Testis (tissue), 3 donors: Measurements from ENCODE around the gene TRMT11. TPM values are rescaled to one million over a fixed set of nuclear protein-coding genes. Genes with fewer than 3 reads are reported as not detected.
"Not testable (repeated sequence)": the region's sequence is repeated elsewhere in the genome, so short reads cannot be mapped to it uniquely, and the experiment has no call there.

Experiments used
- DNase-seq: peaks from one replicate; pipeline ENCODE4 v3.0.0-alpha.2; 2019
- H3K27ac ChIP-seq, 2 donors: fragments of 200-600 bp; sonication (generic); one replicate each; pipeline ENCODE4 v1.5.1; 2019
- H3K27me3 ChIP-seq: fragments of 200-600 bp; sonication (generic); one replicate; pipeline ENCODE4 v1.5.1; 2019
- H3K36me3 ChIP-seq: fragments of 200-600 bp; sonication (generic); one replicate; pipeline ENCODE4 v1.5.1; 2017; ENCODE audit warnings: low read depth; ENCODE audit errors: missing control alignments
- H3K4me1 ChIP-seq: fragments of 200-600 bp; sonication (generic); one replicate; pipeline ENCODE4 v1.5.1; 2019
- H3K4me3 ChIP-seq, 2 donors: fragments of 200-600 bp; sonication (generic); one replicate each; pipeline ENCODE4 v1.5.1; 2017 to 2019
- H3K9me3 ChIP-seq: fragments of 200-600 bp; sonication (generic); one replicate; pipeline ENCODE4 v1.5.1; 2017
- CTCF ChIP-seq, 3 experiments: fragments of 450-650 bp in 2 of 3; fragments of 200-600 bp in 1 of 3; sonication (generic) in 1 of 3; IDR thresholded peaks; one replicate each; pipeline ENCODE4 v1.5.1; 2016 to 2019; ENCODE audit warnings: antibody characterized with exemption in 3 of 3, mild to moderate bottlenecking in 2 of 3, moderate library complexity in 1 of 3
- POLR2A ChIP-seq: fragments of 450-650 bp; IDR thresholded peaks from one replicate; pipeline ENCODE4 v1.6.1; 2017; ENCODE audit warnings: antibody characterized with exemption, mild to moderate bottlenecking, moderate library complexity
- WGBS, 2 donors: methylation state at CpG; one replicate each; pipeline ENCODE4 v1.1.5; 2018; 5-methylcytosine and 5-hydroxymethylcytosine counted together
- intact Hi-C: fragments of 100-400 bp; cut with DNase I; formaldehyde crosslinking; loops from one replicate; pipeline ENCODE4 v1.15.1; 2023; ENCODE audit warnings: low total_unique reads
- polyA plus RNA-seq: library from polyadenylated mRNA; stranded (reverse); fragments of 350-450 nt; fragmentation: Illumina TruSeq; extraction: RNeasy Lipid Tissue Mini Kit (QIAGEN cat#74804); gene quantifications from one replicate; pipeline ENCODE4 v1.2.3, GENCODE V29; 2014; ENCODE audit warnings: low read depth, low replicate concordance; ENCODE audit not compliant: insufficient read depth
- total RNA-seq, 2 donors: library from RNA; depleted of rRNA; stranded (reverse); fragments of >200 nt; gene quantifications; one replicate each; pipeline ENCODE4 v1.2.3, GENCODE V29; 2016

Gene TRMT11
- total and polyA plus RNA-seq, 3 donors from 2014 or later, result 16.1 to 51.2 (median 32.2) TPM

GRCh38 chr6:125945378-125946141, 40.8 kb upstream of the TRMT11 start:
- 67 to 83% methylated on average over 1 of the region's 1 CpG for WGBS, 2 donors
- no peak for DNase-seq
- Histone ChIP-seq H3K27me3 (no peaks in the 10 kb centered on the region), H3K36me3 (no peaks in the 10 kb centered on the region), H3K4me3 (no peak overlapping the region), H3K9me3 (no peaks in the 10 kb centered on the region), H3K27ac (no peak overlapping the region), H3K4me1 (no peaks in the 10 kb centered on the region)
- intact Hi-C loops, result no loop called here
- no peak for TF ChIP-seq CTCF (IDR thresholded peaks at IDR 0.05)
- TF ChIP-seq POLR2A, result no peak

- TF ChIP-seq CTCF (IDR thresholded peaks at IDR 0.05), result no peak
- no peak for TF ChIP-seq POLR2A
- WGBS, 2 donors, result 87 to 91% methylated on average over 2 of the region's 2 CpGs
- H3K36me3 ChIP-seq, result no peaks in the 10 kb centered on the region
- H3K9me3 ChIP-seq, result no peaks in the 10 kb centered on the region
- H3K4me3 ChIP-seq, result no peak overlapping the region
- DNase-seq, result no peak
- intact Hi-C loops, result no loop called here
- H3K27me3 ChIP-seq, result no peaks in the 10 kb centered on the region
- H3K4me1 ChIP-seq, result no peaks in the 10 kb centered on the region
- no peak overlapping the region for H3K27ac ChIP-seq
Measured at GRCh38 chr6:125947615-125948014, 38.7 kb upstream of the TRMT11 start.

- TF ChIP-seq CTCF (IDR thresholded peaks at IDR 0.05) (no peak), POLR2A (no peak)
- no peak overlapping the region for H3K27ac ChIP-seq
- H3K4me1 ChIP-seq, result no peaks in the 10 kb centered on the region
- intact Hi-C loops, result no loop called here
- no peaks in the 10 kb centered on the region for H3K36me3 ChIP-seq
- no peaks in the 10 kb centered on the region for H3K9me3 ChIP-seq
- no peaks in the 10 kb centered on the region for H3K27me3 ChIP-seq
- H3K4me3 ChIP-seq, result no peak overlapping the region
- 95 to 97% methylated on average over 3 of the region's 3 CpGs for WGBS, 2 donors
- DNase-seq, result no peak
Measured at GRCh38 chr6:125948455-125948854, 37.9 kb upstream of the TRMT11 start.

- Histone ChIP-seq H3K27ac (no peak overlapping the region), H3K4me3 (no peak overlapping the region), H3K27me3 (no peaks in the 10 kb centered on the region), H3K9me3 (no peaks in the 10 kb centered on the region), H3K36me3 (no peaks in the 10 kb centered on the region), H3K4me1 (no peaks in the 10 kb centered on the region)
- no peak for DNase-seq
- WGBS, 2 donors, result 68 to 70% methylated on average over 2 of the region's 2 CpGs
- intact Hi-C loops, result no loop called here
- no peak for TF ChIP-seq POLR2A
- no peak for TF ChIP-seq CTCF (IDR thresholded peaks at IDR 0.05)
Measured at GRCh38 chr6:125949069-125949468, 37.3 kb upstream of the TRMT11 start.

GRCh38 chr6:125950293-125950692, 36.0 kb upstream of the TRMT11 start:
- TF ChIP-seq CTCF (IDR thresholded peaks at IDR 0.05), result no peak
- TF ChIP-seq POLR2A, result no peak
- intact Hi-C loops, result no loop called here
- H3K36me3 ChIP-seq, result no peaks in the 10 kb centered on the region
- no peaks in the 10 kb centered on the region for H3K4me1 ChIP-seq
- H3K4me3 ChIP-seq, result no peak overlapping the region
- 66 to 86% methylated on average over 6 of the region's 6 CpGs for WGBS, 2 donors
- no peak overlapping the region for H3K27ac ChIP-seq
- DNase-seq, result no peak
- H3K9me3 ChIP-seq, result no peaks in the 10 kb centered on the region
- no peaks in the 10 kb centered on the region for H3K27me3 ChIP-seq

- H3K9me3 ChIP-seq, H3K27me3 ChIP-seq, H3K4me1 ChIP-seq, H3K27ac ChIP-seq, H3K36me3 ChIP-seq, H3K4me3 ChIP-seq, DNase-seq, intact Hi-C loops: not testable (repeated sequence)
- WGBS, 2 donors, result 71 to 78% methylated on average over 6 of the region's 6 CpGs
Measured at GRCh38 chr6:125950716-125951115, 35.6 kb upstream of the TRMT11 start.
